Measurements from ENCODE around the gene EPPIN.

Gene EPPIN

GRCh38 chr20:45538209-45538799 lies 8.9 kb downstream of the EPPIN start:
- no peak for DNase-seq (ENCODE audit: low read depth)

DNA sequence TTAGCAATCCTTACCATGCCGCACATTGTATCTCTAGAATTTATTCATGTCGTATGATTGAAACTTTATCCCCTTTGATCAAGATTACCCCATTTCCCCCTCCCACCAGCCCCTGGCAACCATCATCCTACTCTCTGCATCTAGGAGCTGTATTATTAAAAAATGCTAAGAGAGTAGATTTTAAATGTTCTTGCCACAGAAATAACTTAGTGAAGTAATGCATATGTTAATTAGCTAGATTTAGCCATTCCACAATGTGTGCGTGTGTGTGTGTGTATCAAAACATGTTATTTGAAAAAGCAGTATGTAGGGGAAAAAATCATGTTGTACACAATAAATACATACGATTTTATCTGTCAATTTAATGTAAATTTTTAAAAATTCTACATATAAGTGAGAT lies 19.9 kb downstream of the EPPIN start:
- DNase-seq (ENCODE audit: low read depth): no peak

DNA sequence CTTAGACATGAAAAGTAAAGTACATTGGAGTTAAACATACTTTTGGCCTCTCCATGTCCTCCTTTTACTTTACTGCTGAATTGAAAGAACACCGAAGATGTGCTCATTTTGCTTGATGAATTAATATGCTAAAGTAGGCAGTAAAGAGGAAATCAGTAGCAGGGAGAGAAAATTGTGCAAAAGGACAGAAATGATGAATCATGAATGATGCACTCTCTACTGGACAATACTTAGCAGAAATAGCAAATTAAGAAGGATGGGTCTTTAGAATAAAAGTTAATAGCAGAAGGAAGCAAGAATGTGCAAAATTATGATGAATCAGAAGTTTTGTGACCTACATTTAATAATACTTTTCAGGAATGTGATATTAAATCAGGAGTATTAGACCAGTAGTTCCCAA lies 23.4 kb downstream of the EPPIN start:
- DNase-seq (ENCODE audit: low read depth): no peak

DNA sequence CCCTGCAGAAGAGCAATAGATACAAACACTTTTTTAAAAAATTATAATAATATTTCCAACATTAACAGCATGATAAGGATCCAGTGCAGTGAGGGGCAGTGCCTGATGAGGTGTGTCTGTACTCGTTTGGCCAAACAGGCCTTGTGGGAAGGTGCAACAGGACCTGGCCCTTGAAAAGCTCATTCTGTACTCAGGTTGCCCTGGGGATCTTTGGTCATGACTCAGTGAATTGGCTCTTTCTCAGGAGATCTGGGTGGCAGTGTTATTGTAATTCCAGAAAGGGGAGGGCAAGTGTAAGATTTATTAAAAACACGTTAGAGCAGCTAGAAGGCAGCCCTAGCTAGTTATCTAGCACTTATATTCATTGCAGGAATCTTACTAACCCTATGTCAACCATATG lies 28.9 kb downstream of the EPPIN start:
- DNase-seq (ENCODE audit: low read depth): no peak

DNA sequence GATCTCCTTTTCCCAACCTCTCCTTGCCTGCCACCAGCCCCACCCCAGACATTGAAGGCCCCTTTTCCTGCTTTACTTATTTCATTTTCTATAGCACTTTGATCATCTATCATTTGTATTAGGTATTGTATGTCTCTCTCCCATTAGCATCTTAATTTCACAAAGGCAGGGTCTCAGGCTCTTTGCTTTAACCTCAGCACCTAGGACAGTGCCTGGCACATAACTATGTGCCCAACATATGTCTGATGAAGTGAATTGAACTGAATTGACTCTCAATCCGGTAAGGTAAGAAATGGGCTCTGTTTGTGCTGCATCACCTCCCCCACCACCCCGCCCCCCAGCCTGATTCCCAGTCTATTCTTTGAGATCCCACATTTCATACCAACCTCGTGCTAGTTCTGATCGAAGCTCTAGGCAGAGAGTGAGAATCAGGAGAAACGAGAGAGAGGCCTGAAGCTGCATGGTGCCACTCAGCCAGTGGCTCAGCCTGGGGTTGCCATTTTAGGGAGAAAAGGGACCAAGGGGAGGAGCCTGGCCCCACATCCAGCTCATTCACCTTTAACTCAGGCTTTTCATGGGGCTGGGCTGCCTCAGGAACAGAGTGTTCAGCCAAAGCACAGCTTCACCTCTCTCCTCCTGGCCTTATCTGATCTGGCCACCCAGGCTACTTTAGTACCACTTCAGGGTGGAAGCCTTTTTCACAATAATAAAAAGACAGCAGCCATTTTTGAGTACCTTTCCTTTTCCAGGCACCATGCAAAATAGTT lies 31.9 kb downstream of the EPPIN start, which contains the start of gene SPINT3:
Gene SPINT3 (minus strand): TSS at position 476 of the 767 bp plus-strand sequence. CDS start 14 bp downstream, at position 462.
- DNase-seq (ENCODE audit: low read depth): no peak

GRCh38 chr20:45510242-45510862 lies 36.8 kb downstream of the EPPIN start:
- no peak for DNase-seq (ENCODE audit: low read depth)

DNA sequence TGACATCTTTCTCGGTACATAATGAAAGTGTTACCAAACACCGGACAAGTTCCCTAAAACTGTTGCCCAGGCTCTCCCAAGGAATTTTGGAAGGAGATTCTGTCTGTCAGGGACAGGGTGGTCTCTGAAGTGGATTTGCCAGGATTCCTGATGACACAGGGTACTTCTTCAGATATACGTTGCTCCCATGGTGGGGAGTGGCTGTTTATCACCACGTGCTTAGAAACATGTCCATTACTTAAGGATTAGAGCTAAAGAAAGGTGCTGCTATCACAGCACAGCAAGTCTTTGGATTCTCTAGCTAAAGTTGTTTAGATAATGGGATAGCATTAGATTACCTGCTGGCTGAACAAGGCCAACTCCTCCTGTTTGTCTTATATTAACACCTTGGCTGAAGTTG lies 38.1 kb downstream of the EPPIN start:
- no peak for DNase-seq (ENCODE audit: low read depth)

- DNase-seq (ENCODE audit: low read depth): no peak
Observed at GRCh38 chr20:45508068-45508886, 38.9 kb downstream of the EPPIN start.

DNA sequence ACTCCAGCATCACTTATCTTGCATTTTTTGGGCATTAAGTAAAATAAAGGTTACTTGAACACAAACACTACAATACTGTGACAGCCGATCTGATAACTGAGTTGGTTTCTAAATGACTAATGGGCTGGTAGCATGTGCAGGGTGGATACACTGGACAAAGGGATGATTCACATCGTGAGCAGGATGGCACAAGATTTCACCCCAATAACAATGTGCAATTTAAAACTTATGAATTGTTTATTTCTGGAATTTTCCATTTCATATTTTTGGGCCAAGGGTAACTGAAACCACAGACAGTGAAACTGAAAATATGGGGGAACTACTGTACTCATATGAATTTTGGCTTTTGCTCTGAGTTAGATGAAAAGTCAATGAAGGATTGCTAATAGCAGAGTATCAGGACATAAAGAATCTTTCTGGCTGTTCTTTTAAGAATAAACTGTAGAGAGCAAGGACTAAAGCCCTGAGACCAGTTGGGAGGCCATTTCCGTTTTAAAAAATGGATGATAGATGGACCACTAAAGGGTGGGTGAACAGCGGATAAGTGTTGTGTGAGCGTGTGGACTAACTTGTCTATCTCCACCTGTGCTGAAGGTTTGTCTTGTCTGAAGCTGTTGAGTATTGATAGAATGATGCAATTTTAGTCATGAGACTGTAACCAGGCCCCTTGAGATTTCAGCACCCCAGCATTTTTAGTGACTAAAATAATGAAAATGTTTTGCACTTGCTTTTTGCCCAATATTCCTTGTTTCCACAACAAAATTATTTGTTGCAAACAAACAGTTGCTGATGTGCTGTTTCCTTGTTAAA lies 40.0 kb downstream of the EPPIN start:
- no peak for DNase-seq (ENCODE audit: low read depth)

DNA sequence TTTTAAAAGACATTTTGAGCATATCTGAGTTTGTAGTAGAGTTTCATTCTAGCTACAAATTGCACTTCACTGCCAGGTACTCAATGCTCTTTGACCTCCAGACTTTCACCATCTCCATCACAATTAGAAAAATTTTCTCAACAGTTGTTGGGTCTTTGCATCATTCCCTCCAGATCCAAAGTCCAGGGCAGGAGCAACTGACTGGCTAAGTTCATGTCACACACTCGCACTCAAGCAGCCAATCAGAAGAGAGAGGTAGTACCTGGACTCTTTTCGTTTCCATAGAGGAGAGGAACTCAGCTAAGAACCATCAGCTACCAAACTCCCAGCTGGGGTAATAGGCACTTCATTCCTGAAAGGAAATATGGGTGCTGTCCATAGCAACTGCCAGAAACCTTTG lies 40.8 kb downstream of the EPPIN start:
- no peak for DNase-seq (ENCODE audit: low read depth)

- no peak for DNase-seq (ENCODE audit: low read depth)
Observed at GRCh38 chr20:45503403-45503802, 43.8 kb downstream of the EPPIN start.

DNA sequence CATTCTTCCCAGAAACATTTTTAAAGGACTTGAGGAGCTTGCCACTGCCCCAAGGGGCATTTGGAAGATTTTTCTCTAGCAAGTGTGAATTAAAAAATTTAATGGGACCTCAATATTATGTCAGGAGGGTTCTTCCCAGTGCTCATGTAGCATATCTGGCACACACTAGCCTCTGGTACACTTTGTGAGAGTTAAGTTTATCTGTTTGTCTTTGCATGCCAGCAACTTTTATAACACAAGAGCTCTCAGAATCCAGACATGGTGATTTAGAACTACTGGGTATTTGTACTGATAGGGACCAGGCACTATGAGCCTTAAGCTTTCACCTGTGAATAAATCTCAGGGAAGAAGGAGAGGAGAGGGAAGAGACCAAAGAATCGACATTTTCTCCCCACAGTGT lies 44.6 kb downstream of the EPPIN start:
- no peak for DNase-seq (ENCODE audit: low read depth)

DNA sequence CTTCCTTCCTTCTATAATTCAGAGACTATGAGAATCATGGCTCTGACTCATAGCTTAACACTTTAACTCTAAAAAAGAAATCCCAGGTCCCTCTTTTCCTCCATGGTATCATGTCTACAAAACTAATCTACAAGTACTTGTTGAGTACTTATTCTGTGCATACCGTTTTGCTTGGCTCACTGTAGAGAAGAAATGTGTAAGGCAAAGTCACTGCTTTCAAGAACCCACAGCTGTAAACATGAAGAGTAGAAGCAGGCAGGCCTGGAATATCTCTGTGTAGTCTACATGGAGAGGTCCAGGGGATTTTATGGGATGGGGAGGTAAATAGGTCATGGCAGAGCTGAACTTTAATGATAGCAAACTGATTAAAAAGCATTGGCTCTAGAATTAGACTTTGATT lies 45.6 kb downstream of the EPPIN start:
- no peak for DNase-seq (ENCODE audit: low read depth)

- DNase-seq (ENCODE audit: low read depth): no peak
Observed at GRCh38 chr20:45500022-45500421, 47.2 kb downstream of the EPPIN start.

- no peak for DNase-seq (ENCODE audit: low read depth)
Observed at GRCh38 chr20:45497971-45498494, 49.2 kb downstream of the EPPIN start.

GRCh38 chr20:45496166-45496565 lies 51.0 kb downstream of the EPPIN start:
- DNase-seq (ENCODE audit: low read depth): no peak

DNA sequence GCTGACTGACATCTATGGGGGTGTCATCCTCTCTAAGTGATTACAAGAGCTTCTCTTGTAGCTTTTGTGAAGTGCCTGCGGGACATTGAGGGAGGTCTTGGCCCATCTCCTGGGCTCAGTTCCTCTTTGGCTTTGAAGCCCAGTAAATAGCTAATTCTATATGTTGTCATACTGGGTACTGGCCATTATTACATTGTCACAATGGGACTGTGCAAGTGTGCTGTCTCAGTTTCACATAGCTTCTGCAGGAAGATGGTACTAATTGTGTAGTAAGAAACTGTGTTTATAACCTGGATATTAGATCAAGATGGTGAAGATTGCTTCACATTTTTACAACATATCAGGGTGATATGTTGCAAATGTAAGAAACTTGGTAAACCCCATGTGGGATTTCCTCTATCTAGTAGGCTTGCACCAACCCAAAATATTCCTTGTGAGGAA lies 51.7 kb downstream of the EPPIN start:
- DNase-seq (ENCODE audit: low read depth): no peak

All from HS-5 (cell line).